ENCODE data around the gene COL4A2.

The COL4A2 gene

DNA sequence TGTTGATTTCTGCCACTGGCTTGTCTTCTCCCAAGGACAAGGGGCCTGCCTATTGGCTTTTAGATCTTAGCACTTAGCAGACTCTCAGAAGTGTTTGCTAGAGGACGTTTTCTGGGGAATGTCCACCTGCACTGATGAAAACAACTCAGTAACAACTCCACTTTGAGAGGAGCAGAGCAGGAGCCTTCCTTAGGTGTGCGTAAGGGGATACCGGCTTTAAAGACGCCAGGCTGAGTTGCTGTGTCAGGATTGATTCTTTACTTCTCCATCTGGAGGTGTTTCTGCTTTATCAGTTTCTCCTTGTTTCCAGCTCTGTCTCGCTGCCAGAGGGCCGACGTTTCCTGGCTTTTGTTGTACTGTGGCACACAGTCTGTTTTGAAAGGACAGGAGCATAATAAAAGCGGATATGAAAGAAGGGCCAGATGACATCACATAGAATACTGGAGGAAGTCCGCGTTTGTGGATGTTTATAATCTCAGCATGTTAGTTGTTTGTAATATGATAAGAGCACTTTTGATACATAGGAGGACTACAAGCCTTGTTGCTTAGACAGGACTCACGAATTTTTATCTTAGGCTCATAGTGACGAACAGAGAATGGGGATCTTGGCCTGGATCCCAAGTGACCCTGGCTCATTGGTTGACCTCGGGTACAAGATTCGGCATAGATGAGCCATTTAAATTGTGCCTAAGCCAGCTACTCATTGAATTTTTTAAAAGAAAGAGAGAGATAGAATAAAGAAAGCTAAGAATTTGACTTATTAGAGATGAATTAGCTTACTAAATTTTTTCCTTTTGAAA, 34.6 kb downstream of the COL4A2 start:
- no peak for DNase-seq

DNA sequence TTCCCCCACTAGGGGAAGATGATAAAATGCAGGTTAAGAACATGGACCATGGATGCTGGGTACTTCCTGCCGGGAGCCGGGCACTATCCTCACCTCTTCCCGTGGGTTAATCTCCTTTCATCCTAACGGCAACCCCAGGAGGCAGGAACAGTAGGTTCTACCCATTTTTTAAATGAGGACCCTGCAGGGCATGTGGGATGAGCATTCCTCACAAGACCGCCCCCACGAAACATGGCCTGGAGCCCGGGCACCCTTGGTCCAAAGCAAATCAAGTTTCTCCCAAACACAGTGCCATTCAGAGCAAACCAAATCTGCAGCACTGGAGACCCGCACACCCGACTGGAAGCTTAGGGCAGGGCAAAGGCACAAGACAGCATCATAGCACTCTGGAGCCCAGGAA, 35.4 kb downstream of the COL4A2 start:
- DNase-seq, result no peak

GRCh38 chr13:110343241-110343865, 36.3 kb downstream of the COL4A2 start:
- no peak for DNase-seq

GRCh38 chr13:110344320-110344719, 37.2 kb downstream of the COL4A2 start:
- no peak for DNase-seq

DNA sequence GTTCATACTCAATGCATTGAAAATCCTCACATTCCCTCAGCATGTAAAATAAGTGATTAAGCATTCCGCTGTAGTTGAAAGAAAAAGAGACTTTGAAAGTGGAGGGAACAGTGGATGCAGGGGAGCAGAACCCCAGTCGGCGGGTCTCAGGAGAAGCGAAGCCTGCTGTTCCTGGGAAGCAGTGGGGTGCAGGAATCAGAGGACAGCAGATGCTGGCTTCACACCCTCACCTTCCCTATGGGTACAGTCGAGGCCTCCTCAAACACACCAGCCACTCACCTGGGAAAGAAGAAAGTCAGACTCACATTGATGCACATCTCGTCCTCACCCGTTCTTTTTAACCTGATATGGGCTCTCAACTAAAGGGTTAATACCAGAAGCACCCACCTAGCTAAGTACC, 38.2 kb downstream of the COL4A2 start:
- DNase-seq, result no peak

- DNase-seq, result no peak
Measured at GRCh38 chr13:110345701-110346100, 38.6 kb downstream of the COL4A2 start.

DNA sequence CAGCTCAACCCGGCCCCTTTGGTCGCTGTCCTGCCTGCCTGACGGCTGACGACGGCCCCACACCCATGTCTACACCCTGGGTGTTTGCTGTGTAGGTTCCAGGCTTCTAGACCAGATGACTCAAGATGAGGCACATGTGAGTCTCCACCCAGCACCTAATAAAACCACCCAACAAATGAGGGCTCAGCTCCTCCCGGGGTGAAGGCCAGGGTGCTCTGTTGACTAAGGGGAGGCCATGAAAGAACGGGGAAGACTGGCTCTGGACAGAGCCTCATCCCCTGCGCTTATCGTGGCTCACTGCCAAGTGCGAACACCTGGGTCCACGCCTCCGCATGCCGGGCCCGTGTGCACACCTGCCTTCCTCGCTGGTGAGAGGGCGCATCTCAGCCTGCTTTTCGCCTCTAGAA, 39.6 kb downstream of the COL4A2 start:
- no peak for DNase-seq

DNA sequence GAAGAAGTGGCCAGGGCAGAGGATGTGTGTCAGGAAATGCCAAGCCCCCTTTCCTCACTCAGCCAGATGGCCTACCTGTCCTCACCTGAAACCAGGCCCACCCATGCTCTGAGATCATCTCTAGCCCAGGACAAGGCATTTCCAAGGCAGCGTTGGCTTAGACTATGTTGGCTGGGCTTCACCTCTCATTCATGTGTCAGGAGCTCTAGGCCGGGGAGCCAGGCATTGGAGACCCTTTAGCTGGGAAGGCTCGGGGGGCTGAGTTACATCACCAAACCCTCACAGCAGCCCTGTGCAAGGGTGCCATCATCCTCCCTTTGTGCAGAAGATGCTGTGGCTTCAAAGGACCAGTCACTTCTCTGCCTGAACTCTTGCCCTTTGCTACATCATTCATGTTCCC, 40.0 kb downstream of the COL4A2 start:
- DNase-seq, result no peak

DNA sequence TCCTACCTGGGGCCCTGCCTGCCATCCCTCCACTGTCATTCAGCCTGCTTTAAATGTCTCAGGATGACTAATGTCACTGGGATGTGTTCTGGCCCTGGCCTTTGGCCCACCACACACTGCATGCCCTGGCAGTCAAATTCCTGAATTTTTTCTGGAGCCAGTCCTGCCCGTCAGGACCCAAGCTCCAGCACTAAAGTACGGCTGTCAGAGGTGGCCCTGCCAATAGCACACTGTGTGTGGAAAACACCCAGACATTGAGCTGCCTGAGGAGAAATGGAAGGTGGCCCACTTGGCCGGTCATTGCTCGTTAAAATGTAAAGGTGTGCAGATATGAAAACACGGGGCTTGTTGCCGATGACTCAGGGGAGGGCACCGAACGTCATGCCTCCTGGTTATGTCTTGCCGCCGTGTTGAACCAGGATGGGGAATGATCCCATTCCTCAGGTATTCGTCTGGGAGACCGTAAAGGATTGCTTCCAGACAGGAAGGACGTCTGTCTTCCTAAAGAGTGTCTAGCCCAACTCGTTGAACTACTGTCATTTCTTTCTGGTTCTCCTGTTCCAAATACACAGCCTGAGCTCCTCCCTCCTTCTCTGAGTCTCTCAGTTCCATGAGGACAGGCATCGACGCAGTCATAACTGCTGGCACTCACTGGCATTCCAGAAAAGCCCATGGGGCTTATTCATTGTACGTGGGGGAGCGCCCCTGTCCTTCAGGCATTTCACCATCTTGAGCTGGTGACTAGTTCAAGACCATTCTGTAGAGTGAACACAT, 40.6 kb downstream of the COL4A2 start:
- no peak for DNase-seq

- DNase-seq, result no peak
Measured at GRCh38 chr13:110348309-110349105, 41.4 kb downstream of the COL4A2 start.

GRCh38 chr13:110349239-110349638, 42.2 kb downstream of the COL4A2 start:
- no peak for DNase-seq

- DNase-seq, result no peak
Measured at GRCh38 chr13:110350049-110350448, 43.0 kb downstream of the COL4A2 start.

DNA sequence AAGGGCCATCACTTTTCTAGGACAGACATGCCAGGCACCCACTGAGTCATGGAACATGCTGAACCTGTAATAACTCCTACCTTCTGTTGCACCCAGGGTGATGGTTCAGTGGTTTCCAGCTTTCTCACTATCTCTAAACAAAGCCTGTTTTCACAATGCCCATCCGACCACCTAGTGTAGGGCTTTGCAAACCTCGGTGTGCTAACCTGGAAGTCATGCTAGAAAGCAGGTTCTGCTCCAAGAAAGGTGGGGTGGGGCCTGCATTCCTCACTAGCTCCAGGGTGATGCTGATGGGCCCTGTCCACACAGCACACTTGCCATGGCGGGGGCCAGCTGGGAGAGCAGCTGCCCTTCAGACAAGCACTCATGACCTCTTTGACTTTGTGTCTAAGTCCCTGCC, 43.4 kb downstream of the COL4A2 start:
- no peak for DNase-seq

DNA sequence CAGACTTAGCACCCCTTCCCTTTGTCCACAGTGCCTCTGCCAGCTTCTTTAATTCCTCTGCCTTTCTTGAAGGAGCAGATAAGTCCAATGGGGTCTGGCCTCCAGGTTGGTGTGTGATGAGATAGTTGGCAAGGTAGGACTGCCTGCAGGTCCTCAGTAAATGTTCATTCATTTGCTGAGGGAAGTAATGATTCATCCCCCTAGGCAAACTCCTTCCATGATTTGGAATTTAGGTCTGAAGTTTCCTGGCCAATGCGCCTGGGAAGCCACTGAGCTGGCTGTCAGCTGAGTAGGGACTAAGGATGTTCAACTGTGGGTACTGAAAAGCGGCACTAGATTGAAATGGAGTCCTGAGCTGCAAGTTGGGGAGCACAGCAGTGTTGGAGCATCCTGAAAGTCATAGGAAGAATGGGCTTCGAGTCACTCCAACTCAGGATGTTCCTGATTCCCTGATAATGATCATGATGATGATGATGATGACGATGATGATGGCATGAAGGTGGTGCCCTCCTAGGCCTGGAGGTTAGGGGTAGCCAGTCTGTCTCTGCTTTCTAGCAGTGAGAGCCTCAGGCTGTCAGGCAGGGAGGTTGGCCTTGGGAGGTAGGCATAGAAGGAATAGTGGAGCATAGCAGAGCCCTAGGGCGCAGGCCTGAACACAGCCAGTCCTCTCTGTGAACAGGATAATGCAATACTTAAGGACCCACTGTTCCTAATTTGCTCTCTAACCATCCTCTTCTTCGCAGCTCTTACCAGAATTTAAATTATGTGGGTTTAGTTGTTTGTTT, 44.7 kb downstream of the COL4A2 start:
- DNase-seq, result no peak

DNA sequence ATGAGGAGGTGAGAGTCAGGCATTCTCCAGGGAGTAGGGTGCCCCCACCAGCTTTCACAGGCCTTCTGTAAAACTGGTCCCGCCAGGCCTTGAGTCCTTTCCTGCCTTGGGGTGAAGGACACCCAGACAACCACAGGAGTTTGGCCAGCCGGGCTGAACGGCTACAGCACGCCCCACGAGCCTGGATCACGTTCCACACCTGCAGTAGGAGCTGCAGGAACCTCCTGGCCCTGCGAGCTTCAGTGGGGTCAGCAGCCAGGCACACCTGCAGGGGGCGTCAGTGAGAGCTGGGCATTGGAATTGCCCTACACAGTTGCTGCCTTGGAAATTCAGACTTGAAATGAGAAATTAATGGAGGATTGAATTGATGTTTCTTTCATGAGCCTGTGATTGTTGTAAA, 45.7 kb downstream of the COL4A2 start:
- DNase-seq, result no peak

DNA sequence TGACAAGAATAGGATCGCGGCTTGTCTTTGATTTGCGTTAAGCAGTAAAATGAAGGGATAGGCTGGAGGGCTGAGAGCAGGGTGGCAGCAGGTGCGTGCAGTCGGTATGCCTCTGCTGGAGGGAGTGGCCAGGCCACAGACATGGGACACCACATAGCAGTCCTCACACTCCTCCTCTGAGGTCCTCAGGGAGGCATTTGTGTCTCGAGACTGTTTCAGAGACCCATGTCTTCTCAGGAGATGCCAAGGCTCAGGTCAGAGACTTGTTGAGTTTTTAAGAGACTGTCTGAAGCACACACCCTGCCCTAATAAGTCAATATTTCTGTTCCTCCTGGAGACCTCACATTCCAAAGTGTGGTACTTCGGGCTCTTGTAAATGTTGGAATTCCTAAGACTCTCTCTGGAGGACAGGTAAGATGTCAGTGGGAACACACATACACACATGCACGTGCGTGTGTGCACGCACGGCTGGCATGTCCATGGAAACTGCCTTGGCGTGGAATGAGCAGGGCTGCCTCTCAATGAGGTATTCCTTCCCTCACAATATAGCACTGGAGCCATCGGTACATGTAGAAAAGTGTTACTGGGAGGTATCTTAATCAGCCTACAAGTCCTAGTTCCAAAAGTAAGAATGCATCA, 46.4 kb downstream of the COL4A2 start:
- no peak for DNase-seq

DNA sequence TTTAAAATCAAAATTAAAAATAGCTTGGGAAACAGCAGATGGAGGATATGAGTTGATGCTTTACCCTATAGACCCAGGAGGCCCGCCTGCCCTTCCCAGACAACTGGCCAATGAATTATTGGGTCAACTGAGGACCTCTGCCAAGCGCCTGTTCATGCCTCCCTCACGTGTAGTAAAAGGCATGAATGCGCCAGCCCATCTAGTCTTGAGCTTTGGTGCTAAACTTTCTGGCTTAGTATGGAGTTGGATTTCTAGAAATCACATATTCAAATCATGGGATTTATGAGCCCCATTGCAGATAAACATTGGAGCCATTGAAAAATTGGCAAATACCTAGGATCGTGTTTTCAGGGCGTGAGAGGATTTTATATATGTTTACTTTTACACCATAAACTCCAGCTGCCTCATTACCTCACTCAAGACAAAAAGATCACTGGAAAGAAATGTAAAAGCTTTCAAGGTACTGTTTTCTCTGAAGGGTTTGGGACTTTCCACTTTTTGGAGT, 47.1 kb downstream of the COL4A2 start:
- no peak for DNase-seq

- DNase-seq, result no peak
Measured at GRCh38 chr13:110354715-110355473, 47.8 kb downstream of the COL4A2 start.

DNA sequence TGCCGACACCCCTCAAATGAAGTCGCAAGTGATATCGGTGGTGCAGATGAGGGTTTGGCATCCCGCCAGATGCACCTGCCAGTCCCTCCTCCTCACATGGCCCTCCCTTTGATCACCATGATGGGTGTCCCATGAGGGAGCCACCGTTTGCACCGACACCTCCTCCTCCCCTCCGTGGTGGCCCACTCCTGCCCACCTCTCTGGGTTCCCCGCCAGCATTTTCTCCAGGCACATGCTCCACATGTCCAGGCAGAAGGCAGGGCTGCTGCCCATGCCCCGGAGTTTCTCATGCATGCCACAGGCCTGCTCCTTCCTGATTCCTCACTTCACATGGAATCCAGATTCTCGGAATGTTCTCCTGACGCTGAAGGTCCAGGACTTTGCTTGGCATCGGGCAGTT, 49.3 kb downstream of the COL4A2 start:
- no peak for DNase-seq

- no peak for DNase-seq
Measured at GRCh38 chr13:110358381-110358780, 51.3 kb downstream of the COL4A2 start.

- no peak for DNase-seq
Measured at GRCh38 chr13:110359840-110360301, 52.8 kb downstream of the COL4A2 start.

Data from NCI-H446 (cell line).